K562 (cell line): Measurements from ENCODE around the gene FKBP8. TPM values are rescaled to one million over a fixed set of nuclear protein-coding genes. Genes with fewer than 3 reads are reported as not detected.
A peak's percentile ranks its signal among the peaks of the same experiment; 100 is the strongest.

Experiments
- BACH1 ChIP-seq: fragments of 200-800 bp; sonication (Bioruptor generic); IDR thresholded peaks from 2 replicates; pipeline ENCODE4 v1.6.1; 2016; ENCODE audit warnings: missing genetic modification characterization, missing compliant biosample characterization
- CBFA2T3 ChIP-seq: fragments of 450-650 bp; IDR thresholded peaks from 2 replicates; pipeline ENCODE4 v1.6.1; 2017
- DPF2 ChIP-seq: fragments of 450-650 bp; IDR thresholded peaks from 2 replicates; pipeline ENCODE4 v1.6.1; 2016
- EP400 ChIP-seq: fragments of 450-650 bp; IDR thresholded peaks from 2 replicates; pipeline ENCODE4 v1.6.1; 2017; ENCODE audit warnings: antibody characterized with exemption, mild to moderate bottlenecking, moderate library complexity
- GATAD2B ChIP-seq: fragments of 450-650 bp; IDR thresholded peaks from 2 replicates; pipeline ENCODE4 v1.6.1; 2017; ENCODE audit warnings: mild to moderate bottlenecking, borderline replicate concordance
- HDAC3 ChIP-seq: fragments of 450-650 bp; IDR thresholded peaks from 2 replicates; pipeline ENCODE4 v1.6.1; 2018; ENCODE audit warnings: borderline replicate concordance, mild to moderate bottlenecking, moderate library complexity; ENCODE audit not compliant: partially characterized antibody
- MCM2 ChIP-seq: fragments of 450-650 bp; IDR thresholded peaks from 2 replicates; pipeline ENCODE4 v1.6.1; 2017; ENCODE audit warnings: low read depth, mild to moderate bottlenecking
- MEIS2 ChIP-seq: fragments of 450-650 bp; IDR thresholded peaks from 2 replicates; pipeline ENCODE4 v1.6.1; 2014; ENCODE audit warnings: mild to moderate bottlenecking; ENCODE audit not compliant: partially characterized antibody
- NFRKB ChIP-seq: fragments of 450-650 bp; IDR thresholded peaks from 2 replicates; pipeline ENCODE4 v1.6.1; 2016; ENCODE audit warnings: low read depth
- PCBP2 ChIP-seq: fragments of 200-400 bp; formaldehyde crosslinking; IDR thresholded peaks from 2 replicates; pipeline ENCODE4 v1.6.1; 2018; ENCODE audit warnings: low read length, low read depth, mild to moderate bottlenecking, moderate library complexity; ENCODE audit not compliant: poor library complexity, severe bottlenecking
- RB1 ChIP-seq: fragments of 450-650 bp; IDR thresholded peaks from 2 replicates; pipeline ENCODE4 v1.6.1; 2017; ENCODE audit warnings: low read depth, mild to moderate bottlenecking
- SIRT6 ChIP-seq: IDR thresholded peaks from one replicate; pipeline ENCODE4 v1.6.1; 2012; ENCODE audit warnings: low read depth, mild to moderate bottlenecking, control low read depth, inconsistent platforms, low read length, moderate library complexity
- SMAD3 ChIP-seq: fragments of 450-650 bp; formaldehyde crosslinking; conservative IDR thresholded peaks from 2 replicates; pipeline ENCODE4 v1.4.0; 2020; ENCODE audit warnings: mild to moderate bottlenecking
- SMAD4 ChIP-seq: fragments of 250-450 bp; sonication (Bioruptor Pico); conservative IDR thresholded peaks from 2 replicates; pipeline ENCODE4 v1.8.0; 2021; ENCODE audit warnings: inconsistent platforms, mild to moderate bottlenecking, moderate library complexity
- SMARCA4 ChIP-seq: fragments of 450-650 bp; IDR thresholded peaks from 2 replicates; pipeline ENCODE4 v1.6.1; 2016
- ZNF134 ChIP-seq: fragments of 250-450 bp; sonication (Bioruptor Pico); conservative IDR thresholded peaks from 2 replicates; pipeline ENCODE4 v1.4.0; 2020
- ZNF354B ChIP-seq: fragments of 250-450 bp; sonication (Bioruptor Pico); IDR thresholded peaks from 2 replicates; pipeline ENCODE4 v1.4.0; 2020
- ZNF668 ChIP-seq: fragments of 250-450 bp; sonication (Bioruptor Pico); IDR thresholded peaks from 2 replicates; pipeline ENCODE4 v1.8.0; 2022; ENCODE audit warnings: mild to moderate bottlenecking, inconsistent platforms
- ZNF780A ChIP-seq: fragments of 250-450 bp; sonication (Bioruptor Pico); IDR thresholded peaks from 2 replicates; pipeline ENCODE4 v1.5.0; 2021; ENCODE audit warnings: mild to moderate bottlenecking
- polyA plus RNA-seq, 8 experiments: library from polyadenylated mRNA; depleted of rRNA in 4 of 8; stranded (reverse) in 5 of 8; unstranded in 3 of 8; fragments of >200 nt; fragmentation: Nextera tagmentation in 2 of 8; fragmentation: Illumina TruSeq in 1 of 8; extraction: Ambion mirVana in 2 of 8; extraction: Trizol in 1 of 8; gene quantifications; 2 replicates each; pipeline versions ENCODE4 v1.2.1 to v1.2.3, GENCODE V29; 2011 to 2014; ENCODE audit warnings: inconsistent platforms in 1 of 8, missing spikeins in 1 of 8
- total RNA-seq, 7 experiments: library from RNA; depleted of rRNA in 6 of 7; stranded (reverse); fragments of >200 nt in 6 of 7; fragmentation: Illumina TruSeq in 2 of 7; extraction: Trizol in 2 of 7; gene quantifications; 2 replicates each; pipeline versions ENCODE4 v1.2.1 to v1.2.3, GENCODE V29; 2011 to 2021; ENCODE audit warnings: low replicate concordance in 1 of 7
- TF ChIP-seq, protein P1 (sequence below), 3 experiments: fragments of 200-800 bp in 1 of 3; fragments of 250-450 bp in 1 of 3; fragments of 450-650 bp in 1 of 3; sonication (Bioruptor Pico) in 1 of 3; sonication (Bioruptor generic) in 1 of 3; formaldehyde crosslinking in 1 of 3; IDR thresholded peaks; 2 replicates each; pipeline versions ENCODE4 v1.6.1 to v1.8.0; 2016 to 2022; ENCODE audit warnings: mild to moderate bottlenecking in 2 of 3, missing genetic modification characterization in 2 of 3, missing compliant biosample characterization in 1 of 3, moderate library complexity in 1 of 3
- TF ChIP-seq, protein P2 (sequence below), 3 experiments: IDR thresholded peaks in 2 of 3; conservative IDR thresholded peaks in 1 of 3; 2 replicates each; pipeline ENCODE4 v1.5.1; 2011 to 2012; ENCODE audit warnings: low read length in 3 of 3, mild to moderate bottlenecking in 3 of 3, control low read depth in 2 of 3, improper control_type of control experiment in 1 of 3, inconsistent platforms in 1 of 3, low read depth in 1 of 3, mixed read lengths in 1 of 3, moderate library complexity in 1 of 3; ENCODE audit not compliant: insufficient read depth in 2 of 3
- TF ChIP-seq, protein P3 (sequence below): sonication (generic); IDR thresholded peaks from 2 replicates; pipeline ENCODE4 v1.6.1; 2016
- TF ChIP-seq, protein P4 (sequence below): sonication (generic); formaldehyde crosslinking; IDR thresholded peaks from 2 replicates; pipeline ENCODE4 v1.8.1; 2022; ENCODE audit warnings: missing genetic modification reagents

Gene FKBP8
- total and polyA plus RNA-seq, 9 of the 15 experiments (the other 6 are each of a cell fraction or from before 2014, with no cell fraction given): 0.46 to 236 (median 104) TPM

DNA sequence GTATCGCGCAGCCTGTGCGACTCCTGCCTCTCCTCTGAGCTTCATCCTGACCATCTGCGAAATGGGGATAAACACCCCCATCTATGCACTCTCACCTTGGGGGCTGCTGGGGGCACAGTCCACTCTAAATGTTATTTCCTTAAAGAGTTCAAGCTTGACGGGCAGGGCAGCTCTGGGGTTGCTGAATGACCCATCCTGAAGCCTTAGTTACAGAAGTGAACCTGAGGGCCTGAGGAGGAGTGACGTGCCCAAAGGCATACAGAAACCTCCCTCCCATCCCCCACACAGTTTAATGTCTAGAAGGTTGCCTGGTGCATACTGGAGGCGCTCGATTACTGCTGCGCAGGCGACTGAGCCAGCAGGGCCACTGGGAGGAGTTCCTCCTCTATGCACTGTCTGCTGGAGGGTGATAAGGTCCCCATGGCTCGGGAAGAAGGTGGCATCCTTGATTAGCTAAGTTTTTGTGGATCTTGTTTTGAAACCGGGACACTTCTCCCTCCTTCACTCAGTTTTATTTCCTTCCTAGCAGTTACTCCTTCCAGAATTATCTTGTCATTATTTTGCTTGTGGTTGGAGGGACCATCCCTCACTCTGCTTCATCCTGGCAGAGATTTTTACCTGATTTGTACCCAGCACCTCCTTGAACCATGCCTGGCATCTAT, 572 bp upstream of the FKBP8 start (continued):
- TF ChIP-seq CBFA2T3 (peak; percentile 99), BACH1 (tag) (no peak), PCBP2 (no peak), GATAD2B (no peak), MCM2 (no peak), ZNF668 (CRISPR knock-in tag) (no peak), HDAC3 (peak; percentile 94), SIRT6 (no peak), SMAD4 (CRISPR knock-in tag) (peak; percentile 94), MEIS2 (peak; percentile 69), ZNF354B (no peak), DPF2 (peak; percentile 98), RB1 (peak; percentile 48; the same call in 1 of the 2 replicates), NFRKB (no peak), SMARCA4 (peak; percentile 98), ZNF134 (CRISPR knock-in tag) (no peak), EP400 (peak; percentile 84), SMAD3 (CRISPR knock-in tag) (no peak), ZNF780A (CRISPR knock-in tag) (no peak)
- TF ChIP-seq, protein P1, sequence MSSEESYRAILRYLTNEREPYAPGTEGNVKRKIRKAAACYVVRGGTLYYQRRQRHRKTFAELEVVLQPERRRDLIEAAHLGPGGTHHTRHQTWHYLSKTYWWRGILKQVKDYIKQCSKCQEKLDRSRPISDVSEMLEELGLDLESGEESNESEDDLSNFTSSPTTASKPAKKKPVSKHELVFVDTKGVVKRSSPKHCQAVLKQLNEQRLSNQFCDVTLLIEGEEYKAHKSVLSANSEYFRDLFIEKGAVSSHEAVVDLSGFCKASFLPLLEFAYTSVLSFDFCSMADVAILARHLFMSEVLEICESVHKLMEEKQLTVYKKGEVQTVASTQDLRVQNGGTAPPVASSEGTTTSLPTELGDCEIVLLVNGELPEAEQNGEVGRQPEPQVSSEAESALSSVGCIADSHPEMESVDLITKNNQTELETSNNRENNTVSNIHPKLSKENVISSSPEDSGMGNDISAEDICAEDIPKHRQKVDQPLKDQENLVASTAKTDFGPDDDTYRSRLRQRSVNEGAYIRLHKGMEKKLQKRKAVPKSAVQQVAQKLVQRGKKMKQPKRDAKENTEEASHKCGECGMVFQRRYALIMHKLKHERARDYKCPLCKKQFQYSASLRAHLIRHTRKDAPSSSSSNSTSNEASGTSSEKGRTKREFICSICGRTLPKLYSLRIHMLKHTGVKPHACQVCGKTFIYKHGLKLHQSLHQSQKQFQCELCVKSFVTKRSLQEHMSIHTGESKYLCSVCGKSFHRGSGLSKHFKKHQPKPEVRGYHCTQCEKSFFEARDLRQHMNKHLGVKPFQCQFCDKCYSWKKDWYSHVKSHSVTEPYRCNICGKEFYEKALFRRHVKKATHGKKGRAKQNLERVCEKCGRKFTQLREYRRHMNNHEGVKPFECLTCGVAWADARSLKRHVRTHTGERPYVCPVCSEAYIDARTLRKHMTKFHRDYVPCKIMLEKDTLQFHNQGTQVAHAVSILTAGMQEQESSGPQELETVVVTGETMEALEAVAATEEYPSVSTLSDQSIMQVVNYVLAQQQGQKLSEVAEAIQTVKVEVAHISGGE (CRISPR knock-in tag; IDR thresholded peaks at IDR 0.05): peak in 1 of 3 experiments; percentile 72; a peak in 1 of 6 replicates
- TF ChIP-seq, protein P2, sequence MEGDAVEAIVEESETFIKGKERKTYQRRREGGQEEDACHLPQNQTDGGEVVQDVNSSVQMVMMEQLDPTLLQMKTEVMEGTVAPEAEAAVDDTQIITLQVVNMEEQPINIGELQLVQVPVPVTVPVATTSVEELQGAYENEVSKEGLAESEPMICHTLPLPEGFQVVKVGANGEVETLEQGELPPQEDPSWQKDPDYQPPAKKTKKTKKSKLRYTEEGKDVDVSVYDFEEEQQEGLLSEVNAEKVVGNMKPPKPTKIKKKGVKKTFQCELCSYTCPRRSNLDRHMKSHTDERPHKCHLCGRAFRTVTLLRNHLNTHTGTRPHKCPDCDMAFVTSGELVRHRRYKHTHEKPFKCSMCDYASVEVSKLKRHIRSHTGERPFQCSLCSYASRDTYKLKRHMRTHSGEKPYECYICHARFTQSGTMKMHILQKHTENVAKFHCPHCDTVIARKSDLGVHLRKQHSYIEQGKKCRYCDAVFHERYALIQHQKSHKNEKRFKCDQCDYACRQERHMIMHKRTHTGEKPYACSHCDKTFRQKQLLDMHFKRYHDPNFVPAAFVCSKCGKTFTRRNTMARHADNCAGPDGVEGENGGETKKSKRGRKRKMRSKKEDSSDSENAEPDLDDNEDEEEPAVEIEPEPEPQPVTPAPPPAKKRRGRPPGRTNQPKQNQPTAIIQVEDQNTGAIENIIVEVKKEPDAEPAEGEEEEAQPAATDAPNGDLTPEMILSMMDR (IDR thresholded peaks at IDR 0.05 in 2 of 3, conservative IDR thresholded peaks at IDR 0.05 in 1 of 3; ENCODE audit: insufficient read depth in 2 of 3, low read depth in 1 of 3, low read length in 3 of 3): peak; percentile 38 to 66 (median 57); a peak in 4 of 6 replicates
- TF ChIP-seq, protein P3, sequence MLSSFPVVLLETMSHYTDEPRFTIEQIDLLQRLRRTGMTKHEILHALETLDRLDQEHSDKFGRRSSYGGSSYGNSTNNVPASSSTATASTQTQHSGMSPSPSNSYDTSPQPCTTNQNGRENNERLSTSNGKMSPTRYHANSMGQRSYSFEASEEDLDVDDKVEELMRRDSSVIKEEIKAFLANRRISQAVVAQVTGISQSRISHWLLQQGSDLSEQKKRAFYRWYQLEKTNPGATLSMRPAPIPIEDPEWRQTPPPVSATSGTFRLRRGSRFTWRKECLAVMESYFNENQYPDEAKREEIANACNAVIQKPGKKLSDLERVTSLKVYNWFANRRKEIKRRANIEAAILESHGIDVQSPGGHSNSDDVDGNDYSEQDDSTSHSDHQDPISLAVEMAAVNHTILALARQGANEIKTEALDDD: peak; percentile 66; the same call in 1 of the 2 replicates
- TF ChIP-seq, protein P4, sequence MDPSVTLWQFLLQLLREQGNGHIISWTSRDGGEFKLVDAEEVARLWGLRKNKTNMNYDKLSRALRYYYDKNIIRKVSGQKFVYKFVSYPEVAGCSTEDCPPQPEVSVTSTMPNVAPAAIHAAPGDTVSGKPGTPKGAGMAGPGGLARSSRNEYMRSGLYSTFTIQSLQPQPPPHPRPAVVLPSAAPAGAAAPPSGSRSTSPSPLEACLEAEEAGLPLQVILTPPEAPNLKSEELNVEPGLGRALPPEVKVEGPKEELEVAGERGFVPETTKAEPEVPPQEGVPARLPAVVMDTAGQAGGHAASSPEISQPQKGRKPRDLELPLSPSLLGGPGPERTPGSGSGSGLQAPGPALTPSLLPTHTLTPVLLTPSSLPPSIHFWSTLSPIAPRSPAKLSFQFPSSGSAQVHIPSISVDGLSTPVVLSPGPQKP: no peak
